IMR-90 (cell line): ENCODE results near the gene KCNAB1. TPM values are rescaled to one million over a fixed set of nuclear protein-coding genes. Genes with fewer than 3 reads are reported as not detected.

Experiments
- ATAC-seq: fragments of 200-7000 bp; cut with Tn5 transposase; 2 replicates; pipeline ENCODE4 v1.9.1; 2020; ENCODE audit warnings: low read depth, mild to moderate bottlenecking, moderate library complexity
- BruUV-seq: library from RNA; stranded (reverse); fragments of 400-500 nt; replicated peaks from 2 replicates; lab custom pipeline; 2021; lab: Mats Ljungman, UMichigan
- CTCF ChIA-PET: fragments of 300-600 bp; formaldehyde crosslinking; extraction: SDS; loops from one replicate; lab custom pipeline; 2021; ENCODE audit warnings: antibody characterized with exemption; lab: Yijun Ruan, JAX
- POLR2A ChIA-PET: fragments of 300-600 bp; sonication (Branson Sonifier 250); formaldehyde crosslinking; loops from one replicate; lab custom pipeline; 2022; ENCODE audit warnings: antibody characterized with exemption; ENCODE audit not compliant: unreplicated experiment; lab: Charles Lee
- DNase-seq: peaks from one replicate; pipeline ENCODE4 v3.0.0; 2013
- H2AFZ ChIP-seq: replicated peaks from 2 replicates; pipeline ENCODE3; 2013; ENCODE audit warnings: low read length, mild to moderate bottlenecking; ENCODE audit not compliant: poor library complexity
- H2AK5ac ChIP-seq: 2 replicates; pipeline ENCODE4 v1.6.1; 2013; ENCODE audit warnings: low read depth, low read length, inconsistent platforms
- H2AK9ac ChIP-seq: replicated peaks from 2 replicates; pipeline ENCODE3; 2013; ENCODE audit warnings: mild to moderate bottlenecking, low read depth, low read length, moderate library complexity; ENCODE audit not compliant: poor library complexity
- H2BK120ac ChIP-seq: 2 replicates; pipeline ENCODE4 v1.6.1; 2013; ENCODE audit warnings: low read depth, low read length, inconsistent platforms
- H2BK15ac ChIP-seq: 3 replicates; pipeline ENCODE4 v1.6.1; 2013; ENCODE audit warnings: low read depth, low read length, inconsistent platforms
- H2BK20ac ChIP-seq: 2 replicates; pipeline ENCODE4 v1.6.1; 2013; ENCODE audit warnings: low read depth, mild to moderate bottlenecking, inconsistent platforms, low read length, moderate library complexity
- H2BK5ac ChIP-seq: 2 replicates; pipeline ENCODE4 v1.6.1; 2013; ENCODE audit warnings: mild to moderate bottlenecking, low read depth, low read length, inconsistent platforms; ENCODE audit not compliant: poor library complexity, severe bottlenecking
- H3K14ac ChIP-seq: replicated peaks from 2 replicates; pipeline ENCODE4 v1.6.1; 2013; ENCODE audit warnings: low read depth, low read length, inconsistent platforms
- H3K18ac ChIP-seq: 2 replicates; pipeline ENCODE4 v1.6.1; 2013; ENCODE audit warnings: low read depth, low read length, control low read depth
- H3K23ac ChIP-seq: 2 replicates; pipeline ENCODE4 v1.6.1; 2013; ENCODE audit warnings: low read depth, low read length, inconsistent platforms
- H3K27ac ChIP-seq: 2 replicates; pipeline ENCODE4 v1.5.1; 2013; ENCODE audit warnings: mild to moderate bottlenecking, control low read depth, low read length; ENCODE audit not compliant: insufficient read depth
- H3K27me3 ChIP-seq: 2 replicates; pipeline ENCODE4 v1.6.1; 2013; ENCODE audit warnings: low read length; ENCODE audit not compliant: control insufficient read depth, insufficient read depth
- H3K36me3 ChIP-seq: 2 replicates; pipeline ENCODE4 v1.6.1; 2013; ENCODE audit warnings: low read length, mixed read lengths; ENCODE audit not compliant: control insufficient read depth, insufficient read depth
- H3K4ac ChIP-seq: 2 replicates; pipeline ENCODE4 v1.6.1; 2013; ENCODE audit warnings: low read depth, low read length, inconsistent platforms
- H3K4me1 ChIP-seq: 2 replicates; pipeline ENCODE4 v1.6.1; 2013; ENCODE audit warnings: low read length, mixed read lengths; ENCODE audit not compliant: control insufficient read depth, insufficient read depth
- H3K4me2 ChIP-seq: 2 replicates; pipeline ENCODE4 v1.6.1; 2013; ENCODE audit warnings: low read depth, mild to moderate bottlenecking, control low read depth, low read length, moderate library complexity
- H3K4me3 ChIP-seq: 2 replicates; pipeline ENCODE4 v1.5.1; 2013; ENCODE audit warnings: low read depth, mild to moderate bottlenecking, control low read depth, low read length, moderate library complexity; ENCODE audit not compliant: insufficient read depth
- H3K56ac ChIP-seq: 2 replicates; pipeline ENCODE4 v1.6.1; 2013; ENCODE audit warnings: low read length, inconsistent platforms; ENCODE audit not compliant: insufficient read depth; ENCODE audit errors: extremely low read depth
- H3K79me1 ChIP-seq, 2 experiments: 2 replicates each; pipeline ENCODE4 v1.6.1; 2013; ENCODE audit warnings: low read length in 2 of 2, inconsistent platforms in 1 of 2, low read depth in 1 of 2
- H3K9ac ChIP-seq: 2 replicates; pipeline ENCODE4 v1.6.1; 2013; ENCODE audit warnings: low read depth, low read length, control low read depth
- H3K9me1 ChIP-seq: 2 replicates; pipeline ENCODE4 v1.6.1; 2013; ENCODE audit warnings: low read length, inconsistent platforms; ENCODE audit not compliant: insufficient read depth
- H3K9me3 ChIP-seq: 2 replicates; pipeline ENCODE4 v1.6.1; 2013; ENCODE audit warnings: low read length; ENCODE audit not compliant: control insufficient read depth, insufficient read depth
- H4K20me1 ChIP-seq: 2 replicates; pipeline ENCODE4 v1.6.1; 2013; ENCODE audit warnings: low read length, inconsistent platforms; ENCODE audit not compliant: insufficient read depth
- H4K5ac ChIP-seq: 2 replicates; pipeline ENCODE4 v1.6.1; 2013; ENCODE audit warnings: mild to moderate bottlenecking, low read depth, low read length, control low read depth
- H4K8ac ChIP-seq, 2 experiments: 2 replicates each; pipeline ENCODE4 v1.6.1; 2013; ENCODE audit warnings: low read depth in 2 of 2, low read length in 2 of 2, control low read depth in 1 of 2, inconsistent platforms in 1 of 2
- H4K91ac ChIP-seq: 2 replicates; pipeline ENCODE4 v1.6.1; 2013; ENCODE audit warnings: low read depth, low read length, inconsistent platforms; ENCODE audit not compliant: insufficient read depth
- BHLHE40 ChIP-seq: fragments of 150-350 bp; IDR thresholded peaks from 2 replicates; pipeline ENCODE4 v1.6.1; 2016; ENCODE audit warnings: mild to moderate bottlenecking, low read depth, low read length
- CEBPB ChIP-seq: IDR thresholded peaks from 2 replicates; pipeline ENCODE4 v1.6.1; 2012; ENCODE audit warnings: low read depth, low read length, improper control_type of control experiment
- CHD1 ChIP-seq: IDR thresholded peaks from 2 replicates; pipeline ENCODE4 v1.6.1; 2012; ENCODE audit warnings: low read depth, low read length, improper control_type of control experiment
- CTCF ChIP-seq: conservative IDR thresholded peaks from 2 replicates; pipeline ENCODE4 v1.5.1; 2012; ENCODE audit warnings: mild to moderate bottlenecking, low read depth, low read length, improper control_type of control experiment
- FOS ChIP-seq: fragments of 150-350 bp; IDR thresholded peaks from 2 replicates; pipeline ENCODE4 v1.6.1; 2016; ENCODE audit warnings: low read depth, low read length
- MAZ ChIP-seq: IDR thresholded peaks from 2 replicates; pipeline ENCODE4 v1.6.1; 2012; ENCODE audit warnings: low read depth, mild to moderate bottlenecking, low read length, improper control_type of control experiment, moderate library complexity, borderline replicate concordance
- MXI1 ChIP-seq: IDR thresholded peaks from 2 replicates; pipeline ENCODE4 v1.6.1; 2012; ENCODE audit warnings: low read depth, mild to moderate bottlenecking, low read length, moderate library complexity, borderline replicate concordance
- NFE2L2 ChIP-seq: fragments of 150-350 bp; IDR thresholded peaks from 2 replicates; pipeline ENCODE4 v1.6.1; 2016; ENCODE audit warnings: low read depth, mild to moderate bottlenecking, low read length
- POLR2A ChIP-seq: IDR thresholded peaks from 2 replicates; pipeline ENCODE4 v1.6.1; 2012; ENCODE audit warnings: mild to moderate bottlenecking, low read depth, low read length
- RAD21 ChIP-seq: IDR thresholded peaks from 2 replicates; pipeline ENCODE4 v1.6.1; 2012; ENCODE audit warnings: low read length, improper control_type of control experiment
- RCOR1 ChIP-seq: IDR thresholded peaks from 2 replicates; pipeline ENCODE4 v1.6.1; 2012; ENCODE audit warnings: mild to moderate bottlenecking, low read length, improper control_type of control experiment; ENCODE audit not compliant: insufficient replicate concordance
- RFX5 ChIP-seq: IDR thresholded peaks from 2 replicates; pipeline ENCODE4 v1.8.0; 2012; ENCODE audit warnings: low read depth, mild to moderate bottlenecking, low read length, moderate library complexity
- SMC3 ChIP-seq: fragments of 150-350 bp; IDR thresholded peaks from 2 replicates; pipeline ENCODE4 v1.6.1; 2016; ENCODE audit warnings: low read depth, mild to moderate bottlenecking, antibody characterized with exemption, low read length, moderate library complexity
- USF2 ChIP-seq: fragments of 150-350 bp; IDR thresholded peaks from 2 replicates; pipeline ENCODE4 v1.6.1; 2017; ENCODE audit warnings: mild to moderate bottlenecking, antibody characterized with exemption, low read length, low read depth
- WGBS, 2 experiments: methylation state at CpG; one replicate each; pipeline versions ENCODE4 v1.1.5 to v1.1.7; 2013; ENCODE audit warnings: missing lambda C conversion rate in 2 of 2; ENCODE audit not compliant: insufficient read length in 1 of 2; ENCODE audit errors: extremely low coverage in 2 of 2; 5-methylcytosine and 5-hydroxymethylcytosine counted together
- dilution Hi-C: fragments of 300-500 bp; cut with HindIII; formaldehyde crosslinking; loops from one replicate; pipeline ENCODE4 v1.14.3; 2018; ENCODE audit warnings: low sequenced_read_pairs; ENCODE audit not compliant: unreplicated experiment
- in situ Hi-C: fragments of 300-500 bp; cut with MboI; formaldehyde crosslinking; loops from 3 replicates; pipeline ENCODE4 v1.14.3; 2019; ENCODE audit warnings: low sequenced_read_pairs, inconsistent platforms, mixed read lengths
- intact Hi-C: fragments of 100-400 bp; cut with micrococcal nuclease; formaldehyde crosslinking; loops from 2 replicates; pipeline ENCODE4 v1.10.0; 2022
- polyA plus RNA-seq, 3 experiments: library from polyadenylated mRNA; depleted of rRNA; stranded (reverse); fragments of >200 nt; gene quantifications; 2 replicates each; pipeline ENCODE4 v1.2.3, GENCODE V29; 2012; ENCODE audit warnings: low replicate concordance in 1 of 3
- total RNA-seq: library from RNA; depleted of rRNA; stranded (reverse); fragments of >200 nt; gene quantifications from 2 replicates; pipeline ENCODE4 v1.2.3, GENCODE V29; 2012
- TF ChIP-seq, protein P1 (sequence below): fragments of 150-350 bp; IDR thresholded peaks from 2 replicates; pipeline ENCODE4 v1.6.1; 2016; ENCODE audit warnings: low read depth, mild to moderate bottlenecking, low read length, moderate library complexity, borderline replicate concordance

Gene KCNAB1
- total and polyA plus RNA-seq, 2 of the 4 experiments (the other 2 are of a cell fraction): under 0.01 to 0.07 TPM

- Histone ChIP-seq H3K27me3 (no peaks in the 10 kb centered on the region), H3K27ac (no peak overlapping the region), H3K14ac (no peak overlapping the region), H3K4me1 (no peaks in the 10 kb centered on the region), H2BK20ac (no peak overlapping the region), H4K20me1 (no peaks in the 10 kb centered on the region), H2BK15ac (no peak overlapping the region), H3K56ac (no peak overlapping the region), H3K36me3 (no peaks in the 10 kb centered on the region), H4K91ac (no peak overlapping the region), H3K4me3 (no peak overlapping the region), H3K9me3 (no peaks in the 10 kb centered on the region), H2AFZ (no peak overlapping the region), H2AK9ac (no peak overlapping the region), H4K5ac (no peak overlapping the region), H2BK5ac (no peak overlapping the region), H3K9ac (no peak overlapping the region), H3K4me2 (no peak overlapping the region), H3K18ac (no peak overlapping the region), H3K79me1 (no peaks in the 10 kb centered on the region), H2AK5ac (no peak overlapping the region), H3K23ac (no peak overlapping the region), H2BK120ac (no peak overlapping the region), H3K9me1 (no peaks in the 10 kb centered on the region), H4K8ac (no peak overlapping the region), H3K4ac (no peak overlapping the region)
- in situ Hi-C loops: no loop called here
- no CpG with 5 or more reads among the region's 1 CpG for WGBS, 2 experiments
- BruUV-seq: no TSS peak
- CTCF ChIA-PET: interaction anchor here (0.6 to 0.7 kb wide), 3 partner anchors 11 to 367 kb away, joined by 3 to 5 read pairs (median 3); no protein-coding TSS in a partner anchor
- no peak for DNase-seq
- POLR2A ChIA-PET: no interaction called here
- dilution Hi-C loops: loop anchor here (25.0 kb wide), 1 partner anchor 357 kb away; no protein-coding TSS in a partner anchor
- intact Hi-C loops: no loop called here
- ATAC-seq: no peak
- TF ChIP-seq CEBPB: no peak
- TF ChIP-seq FOS: no peak
- TF ChIP-seq MXI1: no peak
- no peak for TF ChIP-seq RFX5
- TF ChIP-seq NFE2L2: no peak
- TF ChIP-seq USF2: no peak
- TF ChIP-seq SMC3: no peak
- TF ChIP-seq, protein P1, sequence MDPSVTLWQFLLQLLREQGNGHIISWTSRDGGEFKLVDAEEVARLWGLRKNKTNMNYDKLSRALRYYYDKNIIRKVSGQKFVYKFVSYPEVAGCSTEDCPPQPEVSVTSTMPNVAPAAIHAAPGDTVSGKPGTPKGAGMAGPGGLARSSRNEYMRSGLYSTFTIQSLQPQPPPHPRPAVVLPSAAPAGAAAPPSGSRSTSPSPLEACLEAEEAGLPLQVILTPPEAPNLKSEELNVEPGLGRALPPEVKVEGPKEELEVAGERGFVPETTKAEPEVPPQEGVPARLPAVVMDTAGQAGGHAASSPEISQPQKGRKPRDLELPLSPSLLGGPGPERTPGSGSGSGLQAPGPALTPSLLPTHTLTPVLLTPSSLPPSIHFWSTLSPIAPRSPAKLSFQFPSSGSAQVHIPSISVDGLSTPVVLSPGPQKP: no peak
- no peak for TF ChIP-seq POLR2A
- no peak for TF ChIP-seq BHLHE40
- no peak for TF ChIP-seq CHD1
- no peak for TF ChIP-seq MAZ
- no peak for TF ChIP-seq RAD21
- no peak for TF ChIP-seq CTCF
- no peak for TF ChIP-seq RCOR1
These were observed 399.4 kb downstream of the KCNAB1 start for GRCh38 chr3:156519758-156520162.
